Fibroblast of pulmonary artery (primary cell): ENCODE measurements around the gene NUP188.
"Not testable (repeated sequence)": the region's sequence is repeated elsewhere in the genome, so short reads cannot be mapped to it uniquely, and the experiment has no call there.

ENCODE experiments used
- DNase-seq: peaks from one replicate; pipeline ENCODE4 v3.0.0-alpha.2; 2010; ENCODE audit warnings: low read depth
- H3K4me3 ChIP-seq: replicated peaks from 2 replicates; pipeline ENCODE4 v1.5.1; 2011; ENCODE audit warnings: low read depth, mild to moderate bottlenecking, control low read depth, low read length, moderate library complexity
- CTCF ChIP-seq: IDR thresholded peaks from 2 replicates; pipeline ENCODE4 v1.5.1; 2011; ENCODE audit warnings: mild to moderate bottlenecking, control low read depth, low read length, inconsistent platforms; ENCODE audit errors: missing control alignments

Gene NUP188

GRCh38 chr9:129001504-129002325, 54.2 kb downstream of the NUP188 start:
- no peak overlapping the region for H3K4me3 ChIP-seq
- no peak for TF ChIP-seq CTCF
- DNase-seq, result no peak

- H3K4me3 ChIP-seq, result no peak overlapping the region
- DNase-seq, result no peak
Observed at GRCh38 chr9:129002992-129003391, 55.5 kb downstream of the NUP188 start.

GRCh38 chr9:129004173-129004572, 56.7 kb downstream of the NUP188 start:
- H3K4me3 ChIP-seq, DNase-seq: not testable (repeated sequence)

More at GRCh38 chr9:129002992-129003391, 55.5 kb downstream of the NUP188 start:
- no peak for TF ChIP-seq CTCF

- no peak overlapping the region for H3K4me3 ChIP-seq
- no peak for DNase-seq
- no peak for TF ChIP-seq CTCF
Observed at GRCh38 chr9:129005336-129005997, 58.0 kb downstream of the NUP188 start.

- peak; percentile 79 for DNase-seq
- peak; percentile 99 for TF ChIP-seq CTCF
- no peak overlapping the region for H3K4me3 ChIP-seq
Observed at GRCh38 chr9:129006328-129007034, 59.0 kb downstream of the NUP188 start.

GRCh38 chr9:129007035-129007765, 59.7 kb downstream of the NUP188 start:
- H3K4me3 ChIP-seq, result no peak overlapping the region
- no peak for DNase-seq
- TF ChIP-seq CTCF, result no peak
